Measurements from ENCODE around the gene SERPINE1. TPM values are rescaled to one million over a fixed set of nuclear protein-coding genes. Genes with fewer than 3 reads are reported as not detected.

Gene SERPINE1
- total RNA-seq (2016; rRNA removed; fragmentation: Illumina TruSeq; extraction: Trizol) (9.2 and 21.2 TPM in 2 replicates), polyA plus RNA-seq (2011; rRNA removed) (1,576 and 2,365 TPM in 2 replicates), polyA minus RNA-seq (2011; rRNA and poly(A)+ RNA removed; ENCODE audit: low replicate concordance) (6.3 and 1,949 TPM in 2 replicates), Bru-seq, nascent RNA (percentile 82 among the genes with signal in this experiment), BruChase-seq, experiment 1, labeled RNA remaining after a 6-hour chase (percentile 95 among the genes with signal in this experiment), BruChase-seq, experiment 2, labeled RNA remaining after a 2-hour chase (percentile 91 among the genes with signal in this experiment)
- 3.3 and 3.6 TPM in 2 replicates for total RNA-seq (2016; cell fraction: cytosol; rRNA removed; fragmentation: Illumina TruSeq; extraction: Trizol; ENCODE audit: low read depth)
- 8.0 and 21.0 TPM in 2 replicates for total RNA-seq (2016; cell fraction: insoluble cytoplasmic fraction; rRNA removed; fragmentation: Illumina TruSeq; extraction: Trizol)
- total RNA-seq (2016; cell fraction: membrane; rRNA removed; fragmentation: Illumina TruSeq; extraction: Trizol) = 8.0 and 9.1 TPM in 2 replicates
- 18.0 and 20.9 TPM in 2 replicates for total RNA-seq (2016; cell fraction: nucleus; rRNA removed; fragmentation: Illumina TruSeq; extraction: Trizol)
- polyA plus RNA-seq (2011; cell fraction: cytosol; rRNA removed) = 1,491 and 1,809 TPM in 2 replicates
- polyA plus RNA-seq (2011; cell fraction: nucleus; rRNA removed) = 562 and 817 TPM in 2 replicates
- 545 and 706 TPM in 2 replicates for polyA plus RNA-seq (2012)
- 3.7 and 4.4 TPM in 2 replicates for polyA plus RNA-seq (2016; cell fraction: cytosol; fragmentation: Illumina TruSeq; extraction: Trizol; ENCODE audit: low read depth)
- polyA plus RNA-seq (2016; cell fraction: insoluble cytoplasmic fraction; fragmentation: Illumina TruSeq; extraction: Trizol; ENCODE audit: low read depth) = 9.1 and 11.4 TPM in 2 replicates
- 6.1 and 6.8 TPM in 2 replicates for polyA plus RNA-seq (2016; cell fraction: membrane; fragmentation: Illumina TruSeq; extraction: Trizol; ENCODE audit: low read depth)
- polyA plus RNA-seq (2016; cell fraction: nucleus; fragmentation: Illumina TruSeq; extraction: Trizol; ENCODE audit: insufficient read depth, low read depth) = 38.3 and 38.7 TPM in 2 replicates
- polyA minus RNA-seq (2011; cell fraction: cytosol; rRNA and poly(A)+ RNA removed) = 904 and 1,305 TPM in 2 replicates
- polyA minus RNA-seq (2011; cell fraction: nucleus; rRNA and poly(A)+ RNA removed) = 242 and 430 TPM in 2 replicates
- long read RNA-seq, experiment 1, transcript SERPINE1-201 (9 exons, 3,190 nt) = major isoform, 109 of 143 reads
- long read RNA-seq, experiment 1, partial matches to known transcripts = 24 of 143 reads
- long read RNA-seq, experiment 1, other reads (novel, unspliced or antisense) = 10 of 143 reads
- long read RNA-seq, experiment 2, transcript SERPINE1-201 (9 exons, 3,190 nt) = major isoform, 243 of 390 reads
- long read RNA-seq, experiment 2, partial matches to known transcripts = 136 of 390 reads
- long read RNA-seq, experiment 2, other reads (novel, unspliced or antisense) = 11 of 390 reads

DNA sequence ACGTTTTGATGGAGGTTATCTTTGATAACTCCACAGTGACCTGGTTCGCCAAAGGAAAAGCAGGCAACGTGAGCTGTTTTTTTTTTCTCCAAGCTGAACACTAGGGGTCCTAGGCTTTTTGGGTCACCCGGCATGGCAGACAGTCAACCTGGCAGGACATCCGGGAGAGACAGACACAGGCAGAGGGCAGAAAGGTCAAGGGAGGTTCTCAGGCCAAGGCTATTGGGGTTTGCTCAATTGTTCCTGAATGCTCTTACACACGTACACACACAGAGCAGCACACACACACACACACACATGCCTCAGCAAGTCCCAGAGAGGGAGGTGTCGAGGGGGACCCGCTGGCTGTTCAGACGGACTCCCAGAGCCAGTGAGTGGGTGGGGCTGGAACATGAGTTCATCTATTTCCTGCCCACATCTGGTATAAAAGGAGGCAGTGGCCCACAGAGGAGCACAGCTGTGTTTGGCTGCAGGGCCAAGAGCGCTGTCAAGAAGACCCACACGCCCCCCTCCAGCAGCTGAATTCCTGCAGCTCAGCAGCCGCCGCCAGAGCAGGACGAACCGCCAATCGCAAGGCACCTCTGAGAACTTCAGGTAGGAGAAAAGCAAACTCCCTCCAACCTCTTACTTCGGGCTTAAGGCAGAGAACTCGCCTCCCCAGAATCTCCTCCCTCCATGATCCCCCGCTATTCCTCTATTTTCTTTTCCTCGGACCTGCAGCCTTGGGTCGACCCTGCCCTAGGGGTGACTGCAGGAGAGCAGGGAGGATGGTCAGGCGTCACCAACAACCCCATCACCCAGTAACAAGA is at the start of gene SERPINE1:
Gene SERPINE1 (plus strand): TSS at position 454 of the 809 bp plus-strand sequence. CDS start 1,290 bp downstream, outside the sequence.
- intact Hi-C loops (cut with micrococcal nuclease; ENCODE audit: unreplicated experiment) = loop anchor here (2.0 kb wide), 1 partner anchor 26 kb away; no protein-coding TSS in a partner anchor
- CTCF ChIA-PET (ENCODE audit: low intra/inter-chr PET ratio, low total read pairs) = interaction anchor here (1.9 kb wide), 1 partner anchor 11 kb away, joined by 9 read pairs; no protein-coding TSS in a partner anchor
- TF ChIP-seq, protein P1, sequence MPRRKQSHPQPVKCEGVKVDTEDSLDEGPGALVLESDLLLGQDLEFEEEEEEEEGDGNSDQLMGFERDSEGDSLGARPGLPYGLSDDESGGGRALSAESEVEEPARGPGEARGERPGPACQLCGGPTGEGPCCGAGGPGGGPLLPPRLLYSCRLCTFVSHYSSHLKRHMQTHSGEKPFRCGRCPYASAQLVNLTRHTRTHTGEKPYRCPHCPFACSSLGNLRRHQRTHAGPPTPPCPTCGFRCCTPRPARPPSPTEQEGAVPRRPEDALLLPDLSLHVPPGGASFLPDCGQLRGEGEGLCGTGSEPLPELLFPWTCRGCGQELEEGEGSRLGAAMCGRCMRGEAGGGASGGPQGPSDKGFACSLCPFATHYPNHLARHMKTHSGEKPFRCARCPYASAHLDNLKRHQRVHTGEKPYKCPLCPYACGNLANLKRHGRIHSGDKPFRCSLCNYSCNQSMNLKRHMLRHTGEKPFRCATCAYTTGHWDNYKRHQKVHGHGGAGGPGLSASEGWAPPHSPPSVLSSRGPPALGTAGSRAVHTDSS (CRISPR knock-in tag; conservative IDR thresholded peaks at IDR 0.05) = no peak
- TF ChIP-seq CENPX (CRISPR knock-in tag; IDR thresholded peaks at IDR 0.05) (no peak), HOXA5 (CRISPR knock-in tag; IDR thresholded peaks at IDR 0.05) (peak; percentile 83; the same call in 1 of the 2 replicates), CHD2 (IDR thresholded peaks at IDR 0.05; ENCODE audit: low read depth, low read length) (no peak), HNF4G (IDR thresholded peaks at IDR 0.05; ENCODE audit: borderline replicate concordance, low read depth, low read length) (peak; percentile 47; the same call in 1 of the 2 replicates), HNF4G (CRISPR knock-in tag; IDR thresholded peaks at IDR 0.05; ENCODE audit: borderline replicate concordance, low read depth) (no peak; the same call in 1 of the 2 replicates), YEATS2 (CRISPR knock-in tag; IDR thresholded peaks at IDR 0.05; ENCODE audit: borderline replicate concordance) (no peak; the same call in 1 of the 2 replicates), DR1 (CRISPR knock-in tag; IDR thresholded peaks at IDR 0.05) (peak; percentile 83), NCOA5 (CRISPR knock-in tag; IDR thresholded peaks at IDR 0.05) (no peak), ZNF790 (CRISPR knock-in tag; IDR thresholded peaks at IDR 0.05; ENCODE audit: borderline replicate concordance) (no peak), ZNF644 (CRISPR knock-in tag; IDR thresholded peaks at IDR 0.05; ENCODE audit: low read depth) (peak; percentile 6; the same call in 1 of the 2 replicates), ARNTL (CRISPR knock-in tag; IDR thresholded peaks at IDR 0.05) (peak; percentile 98)
- TF ChIP-seq, protein P2, sequence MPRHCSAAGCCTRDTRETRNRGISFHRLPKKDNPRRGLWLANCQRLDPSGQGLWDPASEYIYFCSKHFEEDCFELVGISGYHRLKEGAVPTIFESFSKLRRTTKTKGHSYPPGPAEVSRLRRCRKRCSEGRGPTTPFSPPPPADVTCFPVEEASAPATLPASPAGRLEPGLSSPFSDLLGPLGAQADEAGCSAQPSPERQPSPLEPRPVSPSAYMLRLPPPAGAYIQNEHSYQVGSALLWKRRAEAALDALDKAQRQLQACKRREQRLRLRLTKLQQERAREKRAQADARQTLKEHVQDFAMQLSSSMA (CRISPR knock-in tag; IDR thresholded peaks at IDR 0.05) = peak; percentile 70
- TF ChIP-seq, protein P3, sequence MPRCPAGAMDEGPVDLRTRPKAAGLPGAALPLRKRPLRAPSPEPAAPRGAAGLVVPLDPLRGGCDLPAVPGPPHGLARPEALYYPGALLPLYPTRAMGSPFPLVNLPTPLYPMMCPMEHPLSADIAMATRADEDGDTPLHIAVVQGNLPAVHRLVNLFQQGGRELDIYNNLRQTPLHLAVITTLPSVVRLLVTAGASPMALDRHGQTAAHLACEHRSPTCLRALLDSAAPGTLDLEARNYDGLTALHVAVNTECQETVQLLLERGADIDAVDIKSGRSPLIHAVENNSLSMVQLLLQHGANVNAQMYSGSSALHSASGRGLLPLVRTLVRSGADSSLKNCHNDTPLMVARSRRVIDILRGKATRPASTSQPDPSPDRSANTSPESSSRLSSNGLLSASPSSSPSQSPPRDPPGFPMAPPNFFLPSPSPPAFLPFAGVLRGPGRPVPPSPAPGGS (CRISPR knock-in tag; IDR thresholded peaks at IDR 0.05) = no peak; the same call in 1 of the 2 replicates

More for the DNA sequence above, at the start of gene SERPINE1:
- Histone ChIP-seq H4K20me1 (ENCODE audit: insufficient read depth, low read length) (peaks cover 37% of the 10 kb centered on the region; the same call in 1 of the 2 replicates), H3K79me2 (ENCODE audit: insufficient read depth, low read length) (peaks cover 12% of the 10 kb centered on the region), H3K4me1 (ENCODE audit: insufficient read depth, low read length) (peaks cover 88% of the 10 kb centered on the region), H3K4me3 (replicated peaks in 1 of 3; ENCODE audit: insufficient read depth in 1 of 3, low read depth in 2 of 3, low read length in 3 of 3) (peak within 1 kb of the TSS; percentile 74 to 82 (median 76)), H2AFZ (ENCODE audit: low read length) (no peak within 1 kb of the TSS), H3K4me2 (ENCODE audit: low read depth, low read length) (peak within 1 kb of the TSS; percentile 88), H3K27ac (ENCODE audit: extremely low read length, insufficient read depth, low read length) (peak within 1 kb of the TSS; percentile 99), H3K9ac (ENCODE audit: insufficient read depth, low read depth, low read length) (peak within 1 kb of the TSS; percentile 77), H3K27me3 (ENCODE audit: control insufficient read depth in 1 of 2, insufficient read depth in 2 of 2, low read length in 2 of 2) (no peaks in the 10 kb centered on the region; a peak in 1 of 5 replicates), H3K36me3 (replicated peaks in 1 of 2; ENCODE audit: control insufficient read depth in 1 of 2, insufficient read depth in 2 of 2, low read length in 2 of 2) (peaks cover 7 to 26% of the 10 kb centered on the region in 2 experiments; a peak in 4 of 5 replicates), H3K9me3 (ENCODE audit: low read length) (no peaks in the 10 kb centered on the region)
- peak; percentile 91 for FAIRE-seq
- under 1% methylated on average over 12 of the region's 22 CpGs for WGBS (ENCODE audit: low lambda C conversion rate)
- peak; percentile 98 for DNase-seq (ENCODE audit: low spot score)
- BruUV-seq (replicated peaks) = no TSS peak
- POLR2A ChIA-PET = interaction anchor here (0.6 to 3.9 kb wide), 23 partner anchors 9 to 699 kb away, joined by 3 to 56 read pairs (median 5); partner anchors contain the start of genes AP1S1, CLDN15, PLOD3 and SRRT
- in situ Hi-C loops (cut with HindIII; ENCODE audit: extremely low pct_ligation_motif_present, low pct_unique_long_range_greater_than_20kb) = no loop called here
- peak; percentile 77 for ATAC-seq

Data from HepG2 (cell line).